ENCODE results near the gene AKAP12. TPM values are rescaled to one million over a fixed set of nuclear protein-coding genes. Genes with fewer than 3 reads are reported as not detected.
"Not testable (repeated sequence)": the region's sequence is repeated elsewhere in the genome, so short reads cannot be mapped to it uniquely, and the experiment has no call there.

AKAP12 gene
- total RNA-seq, 2 donors from 2014 or later, result 0.18 to 0.20 TPM

- H3K4me3 Mint-ChIP-seq; H3K36me3 Mint-ChIP-seq (ENCODE audit: low read depth); ATAC-seq; H3K27me3 Mint-ChIP-seq; H3K9me3 ChIP-seq (ENCODE audit: control insufficient read depth, low read length, poor library complexity, severe bottlenecking); DNase-seq: not testable (repeated sequence)
- Mint-ChIP-seq H3K4me1 (peaks cover 43% of the 10 kb centered on the region), H3K27ac (peak overlapping the region; percentile 100)
Measured at GRCh38 chr6:151382631-151383030, 142.9 kb downstream of the AKAP12 start.

GRCh38 chr6:151384151-151384550 lies 144.4 kb downstream of the AKAP12 start:
- Mint-ChIP-seq H3K4me3 (peak overlapping the region; percentile 39), H3K36me3 (ENCODE audit: low read depth) (peaks cover 6% of the 10 kb centered on the region), H3K27ac (peak overlapping the region; percentile 53), H3K4me1 (peaks cover 37% of the 10 kb centered on the region), H3K27me3 (no peaks in the 10 kb centered on the region)
- H3K9me3 ChIP-seq (ENCODE audit: control insufficient read depth, low read length, poor library complexity, severe bottlenecking), result no peaks in the 10 kb centered on the region
- ATAC-seq, result no peak
- DNase-seq, result no peak

DNA sequence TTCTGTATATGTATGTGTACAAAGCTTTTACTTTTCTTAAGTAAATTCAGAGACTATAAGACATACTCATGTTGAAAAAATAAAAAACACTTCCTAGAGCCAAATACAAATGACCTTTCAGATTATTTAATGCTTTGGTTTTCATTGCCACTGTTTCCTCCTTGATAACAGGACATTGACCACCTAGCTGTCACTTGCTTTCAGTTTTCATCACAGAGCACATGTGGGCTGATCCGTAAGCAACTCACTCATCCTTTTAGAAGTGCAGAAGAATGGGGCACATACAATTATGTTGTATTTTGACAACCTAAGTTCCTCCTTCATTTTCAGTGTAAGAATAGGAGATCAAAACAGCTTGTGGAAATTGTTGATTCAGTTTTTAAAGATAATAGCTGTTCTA lies 145.4 kb downstream of the AKAP12 start:
- DNase-seq, result no peak
- ATAC-seq, result no peak

GRCh38 chr6:151387175-151387970 lies 147.6 kb downstream of the AKAP12 start:
- ATAC-seq (no peak), DNase-seq (no peak)
- H3K36me3 Mint-ChIP-seq (ENCODE audit: low read depth), result peaks cover 4% of the 10 kb centered on the region
- peaks cover 28% of the 10 kb centered on the region for H3K4me1 Mint-ChIP-seq
- no peaks in the 10 kb centered on the region for H3K9me3 ChIP-seq (ENCODE audit: control insufficient read depth, low read length, poor library complexity, severe bottlenecking)
- no peaks in the 10 kb centered on the region for H3K27me3 Mint-ChIP-seq
- no peak overlapping the region for H3K4me3 Mint-ChIP-seq
- peak overlapping the region; percentile 2 for H3K27ac Mint-ChIP-seq

More for the DNA sequence above, 145.4 kb downstream of the AKAP12 start:
- Mint-ChIP-seq H3K4me1 (peaks cover 34% of the 10 kb centered on the region), H3K4me3 (peak overlapping the region; percentile 15), H3K27me3 (no peaks in the 10 kb centered on the region), H3K27ac (peak overlapping the region; percentile 71), H3K36me3 (ENCODE audit: low read depth) (peaks cover 6% of the 10 kb centered on the region)
- no peaks in the 10 kb centered on the region for H3K9me3 ChIP-seq (ENCODE audit: control insufficient read depth, low read length, poor library complexity, severe bottlenecking)

GRCh38 chr6:151388236-151388635 lies 148.5 kb downstream of the AKAP12 start:
- H3K36me3 Mint-ChIP-seq (ENCODE audit: low read depth), result peaks cover 4% of the 10 kb centered on the region
- DNase-seq (no peak), ATAC-seq (no peak)
- H3K27ac Mint-ChIP-seq, result no peak overlapping the region
- H3K27me3 Mint-ChIP-seq, result no peaks in the 10 kb centered on the region
- no peak overlapping the region for H3K4me3 Mint-ChIP-seq
- peaks cover 36% of the 10 kb centered on the region for H3K4me1 Mint-ChIP-seq
- no peaks in the 10 kb centered on the region for H3K9me3 ChIP-seq (ENCODE audit: control insufficient read depth, low read length, poor library complexity, severe bottlenecking)

GRCh38 chr6:151388997-151389617 lies 149.3 kb downstream of the AKAP12 start:
- Mint-ChIP-seq H3K36me3 (ENCODE audit: low read depth) (peaks cover 3% of the 10 kb centered on the region), H3K4me1 (peaks cover 41% of the 10 kb centered on the region), H3K27ac (peak overlapping the region; percentile 93), H3K4me3 (peak overlapping the region; percentile 98), H3K27me3 (no peaks in the 10 kb centered on the region)
- no peaks in the 10 kb centered on the region for H3K9me3 ChIP-seq (ENCODE audit: control insufficient read depth, low read length, poor library complexity, severe bottlenecking)
- DNase-seq (no peak), ATAC-seq (no peak)

GRCh38 chr6:151389618-151390275 lies 150.0 kb downstream of the AKAP12 start:
- DNase-seq, result peak in 1 of 3 donors; percentile 20
- no peaks in the 10 kb centered on the region for H3K36me3 Mint-ChIP-seq (ENCODE audit: low read depth)
- peak overlapping the region; percentile 93 for H3K27ac Mint-ChIP-seq
- no peaks in the 10 kb centered on the region for H3K9me3 ChIP-seq (ENCODE audit: control insufficient read depth, low read length, poor library complexity, severe bottlenecking)
- H3K27me3 Mint-ChIP-seq, result no peaks in the 10 kb centered on the region
- ATAC-seq, result no peak
- H3K4me1 Mint-ChIP-seq, result peaks cover 36% of the 10 kb centered on the region
- peak overlapping the region; percentile 98 for H3K4me3 Mint-ChIP-seq

- no peaks in the 10 kb centered on the region for H3K36me3 Mint-ChIP-seq (ENCODE audit: low read depth)
- peak; percentile 97 to 98 (median 97) for DNase-seq
- ATAC-seq, result peak; percentile 82
- no peaks in the 10 kb centered on the region for H3K9me3 ChIP-seq (ENCODE audit: control insufficient read depth, low read length, poor library complexity, severe bottlenecking)
- H3K4me3 Mint-ChIP-seq, result peak overlapping the region; percentile 98
- H3K27ac Mint-ChIP-seq, result peak overlapping the region; percentile 93
- peaks cover 36% of the 10 kb centered on the region for H3K4me1 Mint-ChIP-seq
- no peaks in the 10 kb centered on the region for H3K27me3 Mint-ChIP-seq
Measured at GRCh38 chr6:151390276-151390850, 150.6 kb downstream of the AKAP12 start.

DNA sequence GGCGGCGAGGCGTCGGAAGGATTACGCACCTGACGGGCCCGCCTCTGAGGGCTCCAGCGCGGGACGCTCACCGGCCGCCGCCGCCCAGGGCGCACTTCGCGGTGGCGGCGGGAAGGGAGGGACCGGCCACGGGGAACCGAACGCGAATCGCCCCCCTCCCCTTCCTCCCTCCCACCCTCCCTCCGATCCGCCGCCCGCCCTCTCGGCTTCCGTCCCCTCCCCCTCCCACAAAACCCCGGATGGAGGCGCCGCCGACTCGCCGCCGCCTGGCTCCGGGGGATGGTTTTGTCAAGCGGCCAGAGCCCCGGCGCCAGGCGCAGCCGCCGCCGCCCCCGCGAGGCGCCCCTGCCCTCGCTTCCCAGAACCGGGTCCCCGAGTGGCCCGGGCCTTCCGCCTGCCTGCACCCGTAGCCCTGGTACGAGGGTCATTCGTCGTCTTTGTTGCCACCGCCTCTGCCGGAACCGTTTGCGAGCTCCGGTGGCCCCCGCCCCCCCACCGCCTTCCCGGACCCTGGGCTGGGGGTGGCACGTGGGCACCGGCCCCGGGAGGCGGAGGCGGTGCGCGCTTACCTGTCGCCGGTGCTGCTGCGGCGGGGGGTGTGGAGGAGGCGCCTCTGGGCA lies 151.2 kb downstream of the AKAP12 start:
- H3K4me1 Mint-ChIP-seq, result peaks cover 37% of the 10 kb centered on the region
- peak; percentile 78 to 81 (median 79) for DNase-seq
- no peaks in the 10 kb centered on the region for H3K9me3 ChIP-seq (ENCODE audit: control insufficient read depth, low read length, poor library complexity, severe bottlenecking)
- H3K4me3 Mint-ChIP-seq, result peak overlapping the region; percentile 98
- H3K27me3 Mint-ChIP-seq, result no peaks in the 10 kb centered on the region
- no peak for ATAC-seq
- peak overlapping the region; percentile 97 for H3K27ac Mint-ChIP-seq
- H3K36me3 Mint-ChIP-seq (ENCODE audit: low read depth), result no peaks in the 10 kb centered on the region

GRCh38 chr6:151391471-151392413 lies 152.0 kb downstream of the AKAP12 start, which contains the start of gene ZBTB2:
ZBTB2 (minus strand) TSS chr6:151391559; CDS start chr6:151373637, 17,922 bp downstream.
- H3K36me3 Mint-ChIP-seq (ENCODE audit: low read depth), result no peaks in the 10 kb centered on the region
- H3K27me3 Mint-ChIP-seq, result no peaks in the 10 kb centered on the region
- DNase-seq (peak; percentile 41 to 72 (median 69)), ATAC-seq (peak; percentile 3)
- H3K4me3 Mint-ChIP-seq, result peak within 1 kb of the TSS; percentile 98
- peak within 1 kb of the TSS; percentile 97 for H3K27ac Mint-ChIP-seq
- H3K9me3 ChIP-seq (ENCODE audit: control insufficient read depth, low read length, poor library complexity, severe bottlenecking), result no peaks in the 10 kb centered on the region
- peaks cover 39% of the 10 kb centered on the region for H3K4me1 Mint-ChIP-seq

DNA sequence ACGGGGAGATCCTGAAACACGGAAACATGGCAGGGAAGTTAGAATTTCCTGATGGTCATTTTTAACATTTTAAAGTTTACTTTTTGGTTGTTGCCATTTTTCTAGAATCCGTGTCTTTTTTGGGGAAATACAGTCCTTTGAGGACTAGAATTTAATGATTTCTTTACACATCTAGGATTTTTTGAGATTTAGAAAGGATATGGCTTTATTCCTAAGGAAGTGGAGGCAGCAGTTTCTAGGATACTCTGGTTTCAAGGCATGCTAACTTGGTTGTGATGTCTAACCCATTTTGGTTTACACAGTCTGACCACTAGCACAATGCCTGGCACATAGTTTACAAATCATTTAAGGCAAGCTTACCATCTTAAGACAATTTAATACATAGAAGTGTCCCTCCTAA lies 152.7 kb downstream of the AKAP12 start:
- peak overlapping the region; percentile 97 for H3K27ac Mint-ChIP-seq
- H3K27me3 Mint-ChIP-seq, result no peaks in the 10 kb centered on the region
- no peaks in the 10 kb centered on the region for H3K36me3 Mint-ChIP-seq (ENCODE audit: low read depth)
- peaks cover 43% of the 10 kb centered on the region for H3K4me1 Mint-ChIP-seq
- ATAC-seq (no peak), DNase-seq (no peak)
- no peaks in the 10 kb centered on the region for H3K9me3 ChIP-seq (ENCODE audit: control insufficient read depth, low read length, poor library complexity, severe bottlenecking)
- peak overlapping the region; percentile 98 for H3K4me3 Mint-ChIP-seq

DNA sequence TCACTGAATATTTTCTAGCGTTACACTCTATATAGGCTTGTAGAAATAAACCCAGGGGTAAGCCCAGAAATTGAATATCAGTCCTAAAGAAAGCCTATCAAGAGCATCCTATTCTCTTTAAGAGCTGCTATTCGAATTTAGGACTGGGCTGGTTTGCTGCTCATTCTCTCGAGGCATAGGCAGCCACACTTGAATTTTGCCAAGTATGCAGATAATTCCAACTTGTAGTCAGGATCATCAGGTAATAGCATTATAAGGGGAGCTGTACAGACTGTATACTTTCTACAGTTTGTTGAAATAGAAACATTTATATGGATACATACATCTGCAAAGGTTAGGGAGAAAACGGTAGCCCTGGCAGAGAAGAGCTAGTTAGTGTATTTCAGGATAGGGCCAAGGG lies 153.6 kb downstream of the AKAP12 start:
- no peaks in the 10 kb centered on the region for H3K36me3 Mint-ChIP-seq (ENCODE audit: low read depth)
- H3K27ac Mint-ChIP-seq, result peak overlapping the region; percentile 97
- ATAC-seq (no peak), DNase-seq (no peak)
- H3K27me3 Mint-ChIP-seq, result no peaks in the 10 kb centered on the region
- peak overlapping the region; percentile 98 for H3K4me3 Mint-ChIP-seq
- H3K9me3 ChIP-seq (ENCODE audit: control insufficient read depth, low read length, poor library complexity, severe bottlenecking), result no peaks in the 10 kb centered on the region
- H3K4me1 Mint-ChIP-seq, result peaks cover 46% of the 10 kb centered on the region

All from T-helper 17 cell (primary cell).